HG03565 (cell line): ENCODE data around the gene NOX4.
"Not testable (repeated sequence)": the region's sequence is repeated elsewhere in the genome, so short reads cannot be mapped to it uniquely, and the experiment has no call there.

Source experiments
- ATAC-seq: cut with Tn5 transposase; IDR thresholded peaks from one replicate; pipeline ENCODE4 v1.9.1; 2021; ENCODE audit warnings: mild to moderate bottlenecking, moderate library complexity; ENCODE audit not compliant: unreplicated experiment

Gene NOX4

DNA sequence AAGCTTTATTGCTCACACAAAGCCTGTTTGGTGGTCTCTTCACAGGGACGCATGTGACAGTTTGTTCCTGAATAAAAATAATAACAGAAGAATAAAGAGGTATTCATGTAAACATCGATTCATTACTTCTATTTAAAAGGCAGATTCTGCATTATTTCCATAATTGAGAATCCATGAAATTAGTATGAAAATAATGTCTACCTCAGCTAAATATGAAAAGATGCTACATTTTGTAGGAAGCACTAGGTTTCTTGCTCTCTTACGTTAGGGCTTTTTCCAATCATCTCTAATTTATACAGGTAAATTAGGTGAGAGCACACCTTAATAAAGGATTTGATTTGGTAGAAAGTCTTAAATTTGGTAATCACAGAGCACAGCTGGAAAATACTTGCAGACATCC is 103.7 kb downstream of the NOX4 start:
- ATAC-seq: not testable (repeated sequence)

DNA sequence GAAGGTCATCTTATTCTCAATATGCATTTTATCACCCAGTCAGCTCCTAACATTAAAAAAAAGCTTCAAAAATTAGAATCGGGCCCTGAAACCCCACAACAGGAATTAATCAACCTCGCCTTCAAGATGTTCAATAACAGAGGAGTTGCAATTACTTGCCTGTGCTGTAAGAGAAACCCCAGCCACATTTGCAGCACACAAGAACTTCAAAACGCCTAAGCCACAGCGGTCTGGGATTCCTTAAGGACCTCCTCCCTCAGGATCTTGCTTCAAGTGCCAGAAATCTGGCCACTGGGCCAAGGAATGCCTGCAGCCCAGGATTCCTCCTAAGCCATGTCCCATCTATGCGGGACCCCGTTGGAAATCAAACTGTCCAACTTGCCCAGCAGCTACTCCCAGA is 108.2 kb downstream of the NOX4 start:
- not testable (repeated sequence) for ATAC-seq

DNA sequence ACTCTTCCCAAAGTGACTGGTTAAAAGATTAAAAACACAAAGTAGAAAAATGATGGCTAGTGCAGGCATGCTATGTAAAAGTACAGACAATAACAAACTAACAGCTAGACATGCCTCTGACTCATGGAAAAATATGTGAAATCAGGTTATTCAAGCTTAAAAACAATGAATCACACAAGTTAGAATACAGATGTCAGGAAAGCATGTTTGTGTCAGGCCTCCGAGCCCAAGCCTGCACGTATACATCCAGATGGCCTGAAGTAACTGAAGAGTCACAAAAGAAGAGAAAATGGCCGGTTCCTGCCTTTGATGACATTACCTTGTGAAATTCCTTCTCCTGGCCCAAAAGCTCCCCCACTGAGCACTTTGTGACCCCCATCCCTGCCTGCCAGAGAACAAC is 110.1 kb downstream of the NOX4 start:
- ATAC-seq: no peak

DNA sequence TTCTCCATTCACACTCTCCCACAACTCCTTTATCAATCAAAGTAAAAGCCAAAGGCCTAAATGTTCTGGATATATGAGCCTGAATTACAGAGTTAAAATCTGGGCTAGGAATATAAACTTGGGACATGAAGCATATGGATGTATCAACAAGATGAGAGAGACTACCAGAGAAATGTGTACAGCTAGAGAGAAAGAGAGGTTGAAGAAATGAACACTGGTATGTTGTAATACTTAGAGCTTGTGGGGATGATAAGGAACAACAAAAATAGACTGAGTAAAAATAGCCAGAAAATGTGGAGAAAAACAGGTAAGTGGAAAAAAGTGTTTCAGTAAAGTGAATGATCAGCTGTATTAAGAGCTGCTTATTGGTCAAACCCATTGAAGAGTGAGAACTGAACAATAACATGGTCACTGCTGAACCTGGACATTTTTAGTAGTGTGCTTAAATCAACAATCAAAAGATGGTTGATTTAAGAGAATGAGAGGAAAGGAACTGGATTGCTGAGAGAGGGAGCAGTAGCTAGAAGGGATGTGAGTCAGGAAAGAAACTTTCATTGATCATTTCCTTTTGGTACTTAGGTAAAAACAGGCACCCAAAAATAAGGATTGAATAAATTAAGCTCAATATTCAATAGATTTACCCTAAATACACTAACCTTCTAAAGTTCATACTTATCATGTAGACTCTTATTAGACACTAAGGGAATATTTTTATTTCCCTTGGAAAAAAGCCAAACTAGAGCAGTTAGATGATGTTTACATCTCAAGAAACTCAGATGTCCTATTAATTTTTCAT is 111.0 kb downstream of the NOX4 start:
- ATAC-seq: not testable (repeated sequence)

DNA sequence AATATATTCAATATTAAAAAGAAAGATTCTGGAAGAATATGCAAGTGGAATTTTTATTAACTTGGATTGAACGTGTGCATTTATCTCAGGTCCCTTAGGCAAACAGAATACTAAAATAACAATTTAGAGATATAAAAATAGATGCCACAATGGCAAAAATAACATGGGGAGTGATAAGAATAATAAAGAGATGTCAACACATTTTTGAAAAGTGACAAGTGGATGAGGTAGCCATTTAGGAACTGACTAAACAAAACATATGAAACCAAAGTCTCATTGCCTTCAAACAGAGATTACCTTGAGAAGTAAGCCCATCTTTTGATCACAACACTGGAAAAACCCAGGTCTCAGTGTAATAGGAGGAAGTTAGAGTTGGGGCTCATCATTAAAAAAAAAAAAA is 112.2 kb downstream of the NOX4 start:
- not testable (repeated sequence) for ATAC-seq

DNA sequence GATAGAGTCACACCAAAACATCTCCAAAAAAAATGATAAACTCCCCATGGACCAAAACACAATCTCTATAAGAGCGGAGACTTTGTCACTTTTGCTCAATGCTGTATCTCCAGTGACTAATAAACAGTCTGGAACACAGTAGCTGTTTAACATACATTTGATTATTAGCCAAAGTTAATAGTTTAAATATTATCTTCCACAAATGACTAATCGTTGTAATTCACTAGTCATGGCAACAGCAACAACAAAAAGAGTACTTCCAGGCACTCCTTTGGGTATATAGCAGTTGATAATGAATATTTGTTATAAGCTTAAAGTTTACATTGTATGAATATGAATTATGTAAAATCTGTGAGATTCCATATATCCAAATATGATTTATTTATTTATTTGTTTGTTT is 121.8 kb downstream of the NOX4 start:
- ATAC-seq: not testable (repeated sequence)

DNA sequence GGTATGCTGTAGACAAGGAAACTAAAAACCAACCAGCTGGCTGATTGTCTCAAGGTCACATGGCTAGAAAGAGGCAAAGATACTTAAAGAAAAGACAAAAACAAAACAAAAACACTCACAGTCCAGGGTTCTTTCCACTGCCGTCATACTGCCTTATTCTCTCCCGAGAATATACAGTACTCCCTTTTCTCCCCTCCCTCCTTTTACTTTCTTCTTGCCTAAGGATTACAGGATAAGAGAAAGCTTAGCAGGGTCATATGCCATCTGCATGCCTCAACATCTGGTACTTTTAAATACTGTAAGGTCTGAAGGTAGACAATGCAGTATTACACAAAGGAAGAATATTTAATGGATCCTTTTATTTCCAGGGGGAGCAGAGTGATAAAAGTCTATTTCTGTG is 126.3 kb downstream of the NOX4 start:
- ATAC-seq: not testable (repeated sequence)

DNA sequence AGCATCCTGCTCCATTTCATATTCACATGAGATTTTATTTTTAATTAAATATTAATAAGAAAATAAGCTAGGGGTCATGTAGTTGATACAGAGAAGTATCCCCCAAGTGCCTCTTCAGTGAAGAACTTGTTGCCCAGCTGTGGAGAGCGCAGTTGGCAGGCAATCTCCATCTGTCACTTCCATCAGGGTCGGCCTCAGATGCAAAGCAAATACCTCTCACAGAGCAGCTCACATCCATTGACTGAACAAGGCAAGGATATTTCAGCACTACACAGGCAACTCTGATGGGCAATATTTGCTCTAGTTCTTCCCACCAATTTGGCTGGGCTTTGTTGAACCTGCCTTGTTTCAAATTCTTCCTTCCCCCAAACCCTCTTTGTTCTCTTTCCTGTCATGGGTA is 129.4 kb downstream of the NOX4 start:
- no peak for ATAC-seq

DNA sequence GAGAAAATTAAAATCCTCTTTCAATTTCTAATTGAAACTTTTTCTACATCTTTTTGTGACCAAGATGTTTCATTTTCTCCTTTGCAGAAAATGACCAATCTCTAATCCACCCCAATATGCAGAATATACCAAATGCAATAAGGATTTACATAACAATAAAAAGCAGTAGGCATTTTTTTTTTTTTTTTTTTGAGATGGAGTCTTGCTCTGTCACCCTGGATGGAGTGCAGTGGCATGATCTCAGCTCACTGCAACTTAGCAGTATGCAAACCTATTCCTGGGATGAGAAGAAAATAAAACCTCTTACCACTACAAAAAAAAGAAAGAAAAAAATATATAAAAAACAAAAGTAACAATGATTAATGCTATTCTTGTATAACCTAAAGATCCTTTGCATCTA is 132.0 kb downstream of the NOX4 start:
- ATAC-seq: not testable (repeated sequence)

DNA sequence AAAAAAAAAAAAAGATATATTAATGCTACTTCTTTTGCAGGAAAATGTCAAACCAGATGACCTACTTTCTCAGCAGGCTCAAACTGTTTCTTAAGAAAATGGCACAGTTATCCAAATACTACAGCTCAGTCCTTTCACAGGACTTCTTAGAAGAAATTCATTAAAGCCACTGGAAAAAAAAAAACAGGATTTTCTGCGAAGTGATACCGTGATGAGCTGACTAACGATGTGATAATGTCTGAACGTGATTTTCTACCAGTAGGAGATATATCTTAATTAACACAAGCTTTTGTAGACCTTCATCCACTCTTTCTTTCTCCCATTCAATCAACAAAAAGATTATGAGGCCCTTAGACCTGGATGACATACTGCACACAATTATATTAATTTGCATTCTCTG is 132.4 kb downstream of the NOX4 start:
- no peak for ATAC-seq

DNA sequence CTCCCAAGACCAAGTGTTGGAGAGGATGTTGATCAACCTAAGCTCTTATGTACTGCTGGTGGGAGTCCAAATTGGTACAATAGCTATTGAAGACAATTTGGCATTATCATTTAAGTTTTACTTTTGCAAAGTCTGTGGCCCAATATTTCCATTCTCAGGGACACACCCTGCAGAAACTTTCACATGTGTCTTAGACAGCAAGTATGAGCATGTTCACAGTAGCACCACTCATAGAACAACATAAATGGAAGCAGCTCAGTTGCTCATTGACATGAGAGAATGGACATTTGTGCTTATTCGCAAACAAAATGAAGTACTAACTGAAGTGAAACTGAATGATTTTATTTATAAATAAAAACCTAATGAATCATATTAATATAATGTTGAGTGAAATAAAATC is 135.5 kb downstream of the NOX4 start:
- ATAC-seq: no peak

DNA sequence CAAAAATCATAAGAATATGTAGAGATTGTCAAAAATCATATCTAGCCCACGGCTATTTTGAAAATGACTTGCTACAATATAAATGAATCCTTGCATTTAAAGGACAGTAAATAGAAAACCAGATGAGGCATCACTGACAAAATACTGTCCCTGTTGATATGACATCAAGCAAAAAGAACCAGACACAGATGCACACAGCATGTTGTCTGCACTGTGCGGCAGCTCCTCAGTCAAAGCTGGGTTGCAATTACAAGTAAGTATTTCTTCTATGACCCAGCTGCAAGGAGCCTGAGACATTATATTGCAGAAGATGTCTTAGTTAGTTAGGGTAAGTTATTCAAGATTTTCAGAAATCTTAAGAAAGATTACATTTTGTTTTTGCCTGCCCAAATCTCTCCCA is 136.7 kb downstream of the NOX4 start:
- ATAC-seq: not testable (repeated sequence)

DNA sequence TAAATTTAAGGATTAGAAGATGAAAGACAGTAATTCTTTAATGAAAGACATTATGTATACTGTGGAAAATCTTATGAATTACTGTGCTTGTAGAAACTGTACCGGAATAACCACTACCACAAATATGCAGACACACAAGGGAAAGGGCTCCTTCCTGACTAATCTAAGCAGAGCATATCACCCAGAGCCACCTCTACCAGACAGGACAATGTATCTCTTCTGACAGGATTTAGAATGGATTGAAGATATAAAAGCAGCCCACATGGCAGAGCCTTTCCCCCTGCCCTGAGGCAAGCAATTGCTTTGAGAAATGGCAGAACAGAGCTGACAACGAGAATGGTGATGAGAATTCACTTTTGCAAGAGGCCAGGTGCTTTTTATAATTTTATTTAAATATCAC is 144.1 kb downstream of the NOX4 start:
- ATAC-seq: no peak

DNA sequence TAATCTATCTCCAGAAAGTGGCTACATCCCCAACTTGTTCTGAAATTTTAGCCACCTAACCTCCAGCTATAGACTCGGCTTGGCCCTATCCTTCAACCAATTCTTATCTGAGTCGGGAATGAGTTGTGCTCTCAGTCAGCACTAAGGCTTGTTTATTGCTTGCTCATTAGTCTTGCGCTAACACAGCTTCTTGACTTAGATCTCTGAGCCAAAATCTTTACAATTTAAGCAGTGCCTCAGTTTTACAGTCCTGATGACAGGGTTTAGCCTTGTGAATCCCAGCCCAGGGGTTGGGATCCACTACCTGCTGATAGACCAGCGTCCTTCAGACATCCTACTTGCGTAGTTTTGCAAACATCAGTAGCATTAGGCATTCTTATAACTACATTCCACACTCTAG is 144.6 kb downstream of the NOX4 start:
- ATAC-seq: no peak

DNA sequence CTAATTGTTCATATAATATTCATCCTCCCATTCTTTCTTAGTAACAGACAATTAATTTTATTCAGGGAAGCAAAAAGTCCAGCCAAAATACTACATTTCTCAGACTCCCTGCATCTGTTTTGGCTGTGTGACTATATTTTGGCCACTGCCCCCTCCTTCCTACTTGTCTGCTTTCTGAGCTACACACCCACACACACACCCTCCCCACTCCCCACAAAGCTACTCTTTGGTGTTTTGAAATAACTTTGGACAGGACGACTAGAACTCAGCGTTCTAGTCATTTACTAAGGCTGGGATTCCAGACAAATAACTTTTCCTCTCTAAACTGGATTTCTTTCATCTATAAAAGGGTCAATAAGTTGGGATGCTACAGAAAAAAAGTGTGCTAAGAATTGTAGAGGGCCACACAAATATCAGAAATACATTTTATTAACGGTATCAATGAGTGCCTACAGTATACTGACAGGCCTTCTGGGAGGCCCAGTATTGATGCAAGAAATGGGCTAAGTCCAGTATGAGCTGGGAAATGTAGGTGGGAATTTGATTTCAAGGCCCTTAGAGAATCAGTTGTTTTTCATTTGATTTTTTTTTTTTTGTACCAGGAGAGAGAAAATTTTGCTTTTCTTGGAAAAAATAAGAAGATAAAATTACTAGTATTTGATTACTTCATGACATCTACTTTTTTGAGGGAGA is 148.1 kb downstream of the NOX4 start:
- not testable (repeated sequence) for ATAC-seq

DNA sequence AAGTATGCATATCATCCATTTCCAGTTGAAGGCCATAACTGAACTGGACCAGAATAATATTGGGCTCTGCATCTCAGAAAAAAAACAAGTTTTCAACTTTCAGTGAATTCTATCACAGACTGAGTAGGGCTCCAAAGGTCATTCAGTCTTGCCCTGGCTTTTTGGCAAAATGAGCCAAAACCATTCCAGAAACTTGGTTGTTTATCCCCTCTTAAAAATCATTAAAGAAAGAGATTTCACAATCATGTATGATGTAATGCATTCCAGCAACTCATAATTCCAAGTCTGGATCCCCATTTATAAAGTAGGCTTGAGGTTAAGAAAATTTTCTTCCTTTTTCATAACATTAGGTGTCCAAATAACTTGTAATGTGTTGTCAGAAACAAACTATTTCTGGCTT is 150.7 kb downstream of the NOX4 start:
- not testable (repeated sequence) for ATAC-seq

DNA sequence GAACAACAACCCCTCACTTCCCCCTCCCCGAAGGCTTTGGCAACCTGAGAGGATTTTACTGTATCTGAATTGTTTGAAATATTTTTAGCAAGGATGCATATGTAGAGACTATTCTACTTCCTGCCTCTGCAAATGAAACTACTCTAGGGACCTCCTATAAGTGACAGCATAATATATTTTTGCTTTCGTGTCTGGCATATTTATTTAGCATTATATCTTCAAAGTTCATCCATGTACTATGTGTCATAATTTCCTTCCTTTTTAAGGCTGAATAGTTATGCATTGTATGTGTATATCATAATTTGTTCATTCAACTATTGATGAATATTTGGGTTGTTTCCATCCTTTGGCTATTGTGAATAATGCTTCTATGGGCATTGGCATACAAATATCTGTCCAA is 153.1 kb downstream of the NOX4 start:
- not testable (repeated sequence) for ATAC-seq

DNA sequence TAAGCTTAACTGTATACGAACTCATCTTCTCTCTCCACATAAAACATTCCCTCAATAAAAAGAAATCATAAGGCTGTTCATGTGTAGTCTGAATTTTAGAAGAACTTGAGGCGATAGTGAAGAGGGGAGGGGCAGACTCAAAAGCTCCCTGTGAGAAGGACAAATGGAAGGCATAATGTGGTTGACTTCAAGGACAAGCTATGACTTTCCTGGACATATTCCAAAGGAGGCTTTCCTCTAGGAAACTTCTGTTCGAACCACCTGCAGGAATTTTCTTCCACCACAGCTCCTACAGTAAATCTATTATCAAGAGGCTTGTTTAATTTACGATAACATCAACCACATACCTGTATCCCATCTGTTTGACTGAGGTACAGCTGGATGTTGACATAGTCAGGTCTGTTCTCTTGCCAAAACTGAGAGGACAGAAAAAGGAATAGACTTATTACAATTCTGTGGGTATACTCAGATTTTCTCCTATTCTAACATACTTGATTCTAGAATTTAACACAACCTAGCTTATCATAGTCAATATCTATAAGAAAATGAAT is 154.0 kb downstream of the NOX4 start:
- not testable (repeated sequence) for ATAC-seq

DNA sequence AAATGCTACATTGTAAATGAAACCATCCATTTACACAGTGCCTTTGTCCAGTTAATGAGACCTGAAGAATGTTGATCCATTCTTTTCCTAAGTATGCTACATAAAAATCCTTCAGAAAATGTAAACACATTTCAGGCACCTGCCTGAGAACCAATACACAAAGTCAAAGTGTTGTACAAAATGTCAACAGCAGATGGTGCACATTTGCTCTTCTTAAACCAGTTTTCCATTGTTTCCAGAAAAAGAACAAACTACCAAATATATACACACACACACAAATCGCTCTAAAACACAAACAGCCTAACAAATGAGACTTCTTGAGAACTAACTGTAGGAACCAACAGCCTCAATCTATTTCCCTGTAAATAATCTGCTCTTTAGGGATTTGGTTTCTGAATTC is 157.5 kb downstream of the NOX4 start:
- not testable (repeated sequence) for ATAC-seq

DNA sequence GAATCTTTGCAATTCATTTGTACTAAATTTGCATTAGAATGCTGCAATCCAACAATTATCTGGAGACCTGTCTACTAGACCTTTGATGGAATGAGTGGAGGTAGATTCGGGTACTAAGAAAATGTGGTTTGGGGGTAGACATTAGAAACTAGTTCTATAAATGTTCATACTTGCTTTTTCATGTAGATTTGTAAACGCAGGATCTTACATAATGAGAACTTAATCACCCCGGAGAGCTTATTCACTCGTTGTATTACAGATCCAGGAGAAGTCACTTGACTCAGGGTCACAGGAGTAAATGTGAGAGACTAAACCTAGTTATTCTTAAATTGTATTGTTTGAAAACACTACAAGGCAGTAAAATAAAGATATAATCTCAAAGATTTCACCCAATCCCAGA is 159.2 kb downstream of the NOX4 start:
- ATAC-seq: not testable (repeated sequence)

DNA sequence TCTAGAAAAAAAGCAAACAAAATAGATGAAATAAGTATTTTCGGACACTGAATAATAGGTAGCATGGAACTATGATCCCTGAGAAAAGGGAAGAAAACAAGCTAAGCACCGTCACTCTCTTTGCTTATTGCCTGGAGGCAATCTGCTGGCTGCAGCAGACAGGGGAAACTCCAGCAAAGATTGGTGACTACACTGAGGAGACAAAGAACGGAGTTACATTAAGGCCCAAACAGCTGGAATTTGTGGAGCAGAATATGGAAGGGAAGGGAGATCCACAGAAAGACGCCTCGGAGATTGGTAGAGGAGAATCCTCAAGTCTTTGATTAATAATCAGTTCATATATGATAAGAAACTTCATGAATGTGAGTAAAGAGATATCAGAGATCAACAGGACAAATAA is 163.3 kb downstream of the NOX4 start:
- no peak for ATAC-seq

DNA sequence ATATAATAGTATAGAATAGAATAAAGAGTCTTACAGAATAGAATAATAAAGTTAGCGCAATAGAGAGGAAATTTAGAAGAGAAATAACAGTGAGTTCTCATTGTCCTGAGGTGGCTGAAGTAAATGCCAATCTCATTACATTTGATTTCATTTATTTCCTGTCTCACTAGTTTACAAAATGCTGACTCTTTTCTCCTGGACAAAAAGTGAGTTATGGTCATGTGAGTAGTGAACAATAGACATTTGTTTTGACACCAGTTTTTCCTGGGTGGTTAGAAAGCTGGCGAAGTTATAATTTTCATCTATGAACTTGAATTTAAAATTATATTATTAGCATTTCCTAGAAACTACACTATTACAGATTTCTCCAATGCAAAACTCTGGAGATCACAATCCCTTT is 169.8 kb downstream of the NOX4 start:
- no peak for ATAC-seq
